CD4-positive, alpha-beta T cell treated with Interleukin-15 for 1 hour (primary cell): Measurements from ENCODE around the gene TSHZ2.
"Not testable (repeated sequence)": the region's sequence is repeated elsewhere in the genome, so short reads cannot be mapped to it uniquely, and the experiment has no call there.

Experiments used
- DNase-seq: peaks from one replicate; pipeline ENCODE4 v3.0.0-alpha.2; 2020

The TSHZ2 gene

DNA sequence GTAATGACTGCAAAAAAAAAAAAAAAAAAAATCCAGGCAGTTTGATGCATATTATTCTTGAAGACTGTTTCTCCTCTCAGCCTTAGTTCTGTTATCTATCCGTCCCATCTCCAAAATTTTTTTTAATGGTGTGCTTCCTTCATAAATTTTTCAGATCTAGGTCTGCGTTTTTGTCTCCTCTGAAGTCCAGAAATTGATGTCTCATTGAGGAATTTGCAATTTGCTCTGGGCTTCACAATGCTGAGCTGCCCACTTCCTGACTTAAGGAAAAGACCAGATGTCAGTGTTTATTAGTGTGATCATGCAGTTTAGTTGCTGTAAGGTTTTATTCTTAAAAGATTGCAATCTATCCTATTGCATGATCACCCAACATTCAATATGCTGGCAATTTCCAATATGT lies 323.9 kb downstream of the TSHZ2 start:
- DNase-seq, result no peak

DNA sequence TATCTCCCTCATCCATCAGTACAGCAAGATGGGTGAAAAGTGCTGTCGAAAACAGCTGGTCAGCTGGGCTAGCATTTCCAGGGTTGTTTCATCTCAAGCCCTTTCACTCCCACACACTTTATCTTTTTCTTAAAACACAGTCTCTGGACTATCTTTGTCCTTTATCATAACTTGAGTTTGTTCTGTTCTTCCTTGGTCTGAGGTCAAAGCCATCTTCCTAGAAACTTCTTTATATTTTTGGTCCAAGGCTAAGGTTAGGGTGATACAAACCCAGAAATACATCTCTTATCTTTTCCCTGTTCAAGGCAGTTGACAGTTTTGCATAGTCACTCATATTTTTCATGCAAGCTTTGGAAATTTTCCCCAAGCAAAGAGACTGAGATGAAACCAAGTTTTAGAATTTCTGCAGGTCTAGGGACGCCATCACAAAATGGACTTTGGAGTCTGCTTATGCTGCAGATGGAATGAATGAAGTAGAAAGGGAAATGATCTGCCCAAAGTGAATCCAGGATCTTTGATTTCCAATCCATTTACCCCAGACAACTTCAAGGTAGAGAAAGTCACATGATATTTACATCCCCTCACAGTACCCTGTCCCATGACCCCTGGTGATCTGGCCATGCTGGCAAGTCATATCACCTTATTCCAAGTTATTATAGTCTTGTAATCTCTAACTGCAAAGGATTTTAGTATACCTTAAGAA lies 324.4 kb downstream of the TSHZ2 start:
- DNase-seq, result no peak

DNA sequence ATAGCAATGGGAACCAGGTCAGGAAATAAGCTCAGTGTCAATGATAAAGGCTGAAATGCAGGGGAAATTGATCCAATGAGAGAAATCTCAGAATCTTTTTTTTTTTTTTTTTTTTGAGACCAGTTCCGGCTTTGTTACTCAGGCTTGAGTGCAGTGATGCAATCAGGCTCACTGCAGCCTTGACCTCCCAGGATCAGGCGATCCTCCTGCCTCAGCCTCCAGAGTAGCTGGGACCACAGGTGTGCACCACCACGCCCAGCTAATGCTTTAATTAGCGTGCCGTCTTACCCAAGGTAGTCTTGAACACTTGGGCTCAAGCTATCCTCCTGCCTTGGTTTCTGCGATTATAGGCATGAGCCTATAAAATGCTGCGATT lies 325.0 kb downstream of the TSHZ2 start:
- DNase-seq, result no peak

DNA sequence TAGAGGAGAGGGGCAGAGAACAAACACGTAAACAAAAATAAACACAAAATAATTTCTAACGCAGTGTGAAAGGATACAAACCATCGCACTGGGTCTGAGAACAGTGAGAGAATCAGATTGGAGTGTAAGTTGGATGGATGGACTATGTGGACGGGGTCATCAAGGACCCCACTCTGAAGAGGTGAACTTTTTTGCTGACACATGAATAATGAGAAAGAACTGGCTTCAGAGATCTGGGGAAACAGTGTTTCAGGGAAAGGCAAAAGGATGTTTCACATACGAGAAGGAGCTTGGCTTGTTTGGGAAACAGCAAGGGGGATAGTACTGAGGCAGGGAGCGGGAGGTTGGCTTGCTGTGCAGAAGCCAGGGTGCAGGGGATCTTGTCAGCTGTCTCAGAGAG lies 326.1 kb downstream of the TSHZ2 start:
- DNase-seq, result no peak

DNA sequence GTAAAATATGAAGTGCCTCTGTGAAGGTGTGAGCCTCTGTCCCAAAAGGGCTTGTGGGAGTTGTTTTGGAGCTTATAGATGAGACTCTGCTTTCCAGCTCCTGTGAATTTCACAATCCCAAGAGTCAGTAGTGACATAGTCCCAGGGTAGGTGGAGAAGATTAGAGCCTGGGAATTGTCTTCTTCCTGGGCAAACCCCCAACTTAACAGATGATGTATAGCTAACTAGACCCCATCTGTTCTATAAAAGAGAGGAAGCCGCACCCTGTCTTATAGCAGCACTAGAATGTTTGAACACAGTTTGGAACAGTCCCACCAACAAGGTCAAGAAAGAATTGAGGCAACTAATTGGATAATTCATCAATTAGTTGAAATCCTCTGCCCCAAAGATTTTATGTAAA lies 326.8 kb downstream of the TSHZ2 start:
- DNase-seq, result no peak

DNA sequence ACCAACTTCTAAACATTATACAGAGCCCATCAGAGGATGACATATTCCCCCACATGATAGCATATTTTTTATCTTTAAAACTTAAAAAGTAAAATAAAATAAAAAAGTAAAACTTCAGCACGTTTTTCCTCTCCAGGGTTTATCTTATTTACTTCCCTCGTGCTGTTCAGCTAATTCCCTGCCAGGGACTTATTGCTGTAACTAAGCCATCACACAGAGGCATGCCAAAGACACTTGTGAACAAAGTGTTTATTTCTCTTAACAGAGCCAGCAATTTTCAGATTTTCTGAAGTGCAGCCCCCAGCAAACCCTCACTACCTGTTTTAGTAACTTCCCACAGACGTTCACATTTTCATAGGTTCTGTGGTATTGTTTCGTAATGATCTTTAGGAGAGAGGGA lies 327.7 kb downstream of the TSHZ2 start:
- no peak for DNase-seq

DNA sequence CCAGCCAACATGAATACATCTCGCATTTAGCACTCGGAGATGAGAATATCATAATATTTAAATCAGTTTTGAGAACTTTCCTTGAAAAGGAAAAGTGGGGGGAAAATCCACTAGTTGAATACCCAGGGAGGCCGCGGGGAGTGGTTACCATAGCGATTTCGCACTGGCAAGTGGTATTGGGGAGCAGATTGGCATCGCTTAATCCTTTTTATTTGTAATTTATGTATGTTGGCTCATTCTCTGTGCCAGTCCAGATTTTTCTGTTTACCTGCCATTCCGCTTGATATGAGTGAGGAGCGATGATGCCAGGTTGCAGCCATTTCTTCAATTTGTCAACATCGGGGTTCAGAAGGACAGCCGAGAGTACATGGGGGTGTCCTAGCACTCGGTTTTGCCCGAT lies 329.7 kb downstream of the TSHZ2 start:
- no peak for DNase-seq

DNA sequence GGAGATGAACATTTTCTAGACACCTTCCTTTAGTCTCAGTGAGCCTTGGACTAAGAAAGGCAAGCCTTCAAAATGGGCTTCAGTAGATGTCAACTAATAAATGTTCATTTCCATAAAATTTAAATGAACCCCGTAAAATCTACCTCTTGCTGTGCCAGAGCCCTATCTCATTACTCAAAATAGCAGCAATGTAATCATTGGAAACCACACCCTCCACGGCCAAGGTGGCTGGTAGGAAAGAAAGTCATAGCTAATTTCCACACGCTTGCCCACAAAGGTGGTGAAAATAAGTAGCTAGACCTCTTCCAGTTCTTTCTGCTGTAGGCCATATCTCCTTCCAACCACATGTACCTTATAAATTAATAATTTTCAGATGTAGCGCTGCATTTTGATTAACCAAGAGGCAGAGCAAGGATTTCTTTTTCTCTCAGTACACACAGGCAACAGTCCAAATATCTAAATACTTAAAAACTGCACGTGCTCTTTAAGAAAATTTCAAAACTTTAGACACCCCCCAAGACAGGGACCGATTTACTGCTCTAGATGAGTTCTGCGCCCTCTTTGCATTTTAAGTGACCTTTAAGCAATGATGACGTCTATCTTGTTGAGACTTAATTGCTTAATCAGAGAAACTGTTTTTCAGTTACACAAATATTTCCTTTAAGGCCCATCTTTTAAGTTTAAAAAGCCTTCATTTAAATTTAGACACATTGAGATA lies 330.7 kb downstream of the TSHZ2 start:
- no peak for DNase-seq

DNA sequence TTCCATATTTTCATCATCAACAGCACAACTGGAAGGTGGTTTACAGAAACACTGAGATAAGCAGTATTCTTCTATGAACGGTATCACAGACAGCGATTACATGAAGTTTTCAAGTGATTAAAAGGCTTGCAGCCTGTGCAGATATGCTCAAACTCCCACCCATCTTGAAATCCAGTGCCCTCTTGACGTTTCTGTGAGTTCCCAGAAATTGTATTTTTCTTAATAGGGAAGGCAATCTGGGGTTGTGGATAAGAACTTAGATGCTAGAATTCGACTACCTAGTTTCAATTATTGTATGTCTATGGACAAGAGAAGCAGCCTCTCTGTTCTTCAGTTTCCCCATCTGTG lies 331.2 kb downstream of the TSHZ2 start:
- no peak for DNase-seq

DNA sequence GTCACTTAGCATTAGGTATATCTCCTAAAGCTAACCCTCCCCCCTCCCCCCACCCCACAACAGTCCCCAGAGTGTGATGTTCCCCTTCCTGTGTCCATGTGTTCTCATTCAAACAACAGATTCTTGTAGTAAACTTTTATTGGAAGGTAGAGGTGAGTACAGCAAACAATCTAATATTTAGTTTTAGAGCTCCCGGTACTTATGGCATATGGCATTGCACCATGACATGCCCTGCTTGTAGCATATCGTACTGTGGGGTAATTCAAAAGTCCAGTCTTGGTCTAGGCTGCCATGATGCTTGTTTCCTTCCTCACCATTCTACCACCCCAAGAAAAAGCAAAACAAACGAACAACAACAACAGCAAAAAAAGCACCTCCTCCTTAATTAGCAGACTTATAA lies 332.0 kb downstream of the TSHZ2 start:
- no peak for DNase-seq

DNA sequence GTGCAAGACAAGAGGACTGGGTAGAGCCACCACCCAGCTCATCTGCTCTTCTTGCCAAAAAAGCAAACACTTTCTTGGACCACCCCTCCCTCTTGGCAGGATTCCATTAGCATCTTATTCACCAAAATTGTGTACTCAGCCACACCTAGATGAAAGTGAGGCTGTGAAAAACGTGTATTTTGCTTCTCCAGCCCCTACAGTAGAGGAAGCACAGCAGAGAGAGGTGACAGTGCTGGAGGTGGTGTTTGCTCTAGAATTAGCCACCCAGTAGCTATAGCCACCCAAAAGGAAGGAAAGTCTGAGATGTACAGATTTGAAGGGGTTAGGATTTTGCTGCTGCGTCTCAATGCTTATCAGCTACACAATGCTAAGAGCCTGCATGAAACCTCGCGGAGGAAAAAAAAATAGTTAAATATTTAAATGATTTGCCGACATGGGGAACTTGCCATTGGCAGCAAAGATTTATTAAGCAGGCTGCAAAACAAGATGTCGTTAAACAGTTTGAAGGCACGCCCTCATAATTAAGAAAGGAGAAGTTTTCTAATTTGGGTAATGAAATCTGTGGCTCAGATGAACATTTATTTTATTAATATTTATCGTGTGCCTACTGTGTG lies 334.1 kb downstream of the TSHZ2 start:
- no peak for DNase-seq

DNA sequence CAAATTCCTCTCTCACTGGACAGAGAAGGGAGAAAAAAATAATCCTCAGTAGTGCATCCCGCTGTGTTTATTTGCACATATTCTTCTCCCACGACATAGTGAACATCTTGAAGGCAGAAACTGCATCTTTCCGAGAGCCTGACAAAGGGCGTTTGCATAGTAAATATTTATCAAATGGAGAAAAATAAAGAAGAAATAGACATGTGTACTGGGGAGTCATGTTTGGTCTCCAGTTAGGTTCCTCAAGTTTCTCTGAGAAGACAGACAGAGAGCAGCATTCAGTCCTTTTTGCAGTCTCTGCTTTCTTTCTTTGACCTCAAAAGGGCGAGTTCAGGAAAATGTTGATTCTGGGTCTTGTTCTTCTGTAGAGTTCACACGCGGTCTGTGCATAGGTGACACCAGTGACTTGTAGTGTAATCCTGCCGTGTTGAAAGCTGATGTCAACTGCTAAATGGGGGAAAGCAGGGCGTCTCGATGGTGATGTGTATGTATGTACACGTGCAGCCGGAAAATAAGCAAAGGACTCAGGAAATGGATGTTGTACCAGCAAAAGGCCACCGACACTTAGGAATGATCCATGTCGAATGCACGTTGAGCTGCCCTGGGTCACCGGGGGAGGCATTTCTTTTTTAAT lies 335.9 kb downstream of the TSHZ2 start:
- DNase-seq, result no peak

DNA sequence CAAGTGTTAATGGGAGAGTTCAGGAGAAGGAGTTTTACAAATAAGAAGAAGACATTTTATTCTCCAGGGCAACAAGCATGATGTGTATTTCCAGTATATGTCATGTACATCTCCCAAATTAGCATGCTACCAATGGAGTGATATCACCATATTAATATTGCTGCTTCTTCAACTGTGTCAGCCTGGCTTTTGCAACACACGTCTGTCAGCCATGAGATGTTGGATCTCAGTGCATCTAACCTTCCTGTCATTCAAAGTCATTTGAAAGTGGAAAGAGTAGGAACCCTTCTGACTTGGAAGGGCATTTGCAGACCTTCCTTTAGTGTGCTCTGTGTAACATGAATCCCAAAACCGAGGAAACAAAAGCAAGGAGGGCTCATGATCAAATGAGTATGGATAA lies 337.4 kb downstream of the TSHZ2 start:
- DNase-seq, result no peak

DNA sequence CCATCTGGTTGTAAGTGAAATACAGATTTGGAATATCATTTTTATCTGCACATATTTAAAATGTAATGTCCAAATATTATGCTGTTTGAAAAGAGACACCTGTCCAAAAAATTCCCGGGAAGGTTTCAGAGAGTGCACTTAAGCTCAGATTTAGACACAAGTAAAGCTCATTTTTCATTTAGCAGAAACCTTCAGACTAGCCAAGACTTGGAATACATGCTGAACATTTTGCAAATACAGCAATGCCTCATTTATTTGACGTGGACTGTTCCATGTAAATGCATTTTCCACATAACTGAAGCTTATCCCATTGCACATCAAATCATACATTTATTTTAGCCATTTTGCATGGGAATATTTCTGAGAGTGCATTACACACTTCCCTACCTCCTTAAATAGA lies 340.8 kb downstream of the TSHZ2 start:
- no peak for DNase-seq

DNA sequence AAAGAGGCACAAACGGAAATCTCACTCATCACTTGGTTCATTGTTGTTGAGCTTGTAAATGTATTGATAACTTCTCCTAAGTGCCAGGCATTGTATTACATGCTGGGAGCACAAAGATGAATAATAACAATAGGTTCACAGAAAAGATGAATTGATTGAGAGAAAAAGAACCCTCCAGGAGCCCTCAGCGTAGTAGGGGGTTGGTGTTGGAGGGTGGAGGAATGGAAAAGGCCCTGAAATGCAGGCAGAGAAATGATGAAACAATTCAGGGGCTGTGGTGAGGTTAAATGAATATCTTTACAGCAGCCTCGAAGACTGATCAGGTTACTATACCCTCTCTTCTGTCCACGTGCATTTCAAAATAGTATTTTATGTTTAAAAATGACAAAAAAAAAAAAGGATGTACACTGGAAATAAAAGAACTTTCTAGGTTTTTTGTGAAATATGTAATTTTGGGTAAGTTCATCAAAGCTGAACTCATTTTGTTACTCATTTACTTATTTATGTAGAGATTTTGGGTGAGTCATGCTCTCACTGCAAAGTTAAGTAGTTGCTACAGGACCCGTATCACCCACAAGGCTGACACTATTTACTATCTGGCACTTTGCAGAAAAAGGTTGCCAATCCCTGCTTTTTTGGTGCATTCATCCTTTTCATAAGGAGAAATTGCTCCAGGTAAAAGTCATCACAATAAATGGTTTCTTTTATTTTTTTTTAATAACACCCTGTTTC lies 344.2 kb downstream of the TSHZ2 start:
- DNase-seq, result no peak

DNA sequence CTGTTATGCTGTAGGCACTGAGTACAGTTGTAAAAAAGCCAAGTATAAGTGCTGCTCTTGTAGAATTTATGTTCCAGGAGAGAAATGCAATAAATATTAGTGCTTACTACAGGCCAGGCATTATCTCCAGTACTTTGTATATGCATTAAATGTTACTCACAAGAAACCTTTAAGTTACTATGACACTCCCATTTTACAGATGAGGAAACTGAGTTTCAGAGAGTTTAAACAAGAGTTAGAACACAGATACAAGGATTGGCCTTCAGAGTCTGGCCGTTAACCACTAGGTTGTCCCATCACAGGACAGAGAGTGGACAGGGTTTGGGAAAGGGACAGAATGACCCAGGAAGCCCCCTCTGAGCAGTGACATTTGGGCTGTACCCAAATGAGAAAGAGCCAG lies 347.0 kb downstream of the TSHZ2 start:
- DNase-seq, result no peak

DNA sequence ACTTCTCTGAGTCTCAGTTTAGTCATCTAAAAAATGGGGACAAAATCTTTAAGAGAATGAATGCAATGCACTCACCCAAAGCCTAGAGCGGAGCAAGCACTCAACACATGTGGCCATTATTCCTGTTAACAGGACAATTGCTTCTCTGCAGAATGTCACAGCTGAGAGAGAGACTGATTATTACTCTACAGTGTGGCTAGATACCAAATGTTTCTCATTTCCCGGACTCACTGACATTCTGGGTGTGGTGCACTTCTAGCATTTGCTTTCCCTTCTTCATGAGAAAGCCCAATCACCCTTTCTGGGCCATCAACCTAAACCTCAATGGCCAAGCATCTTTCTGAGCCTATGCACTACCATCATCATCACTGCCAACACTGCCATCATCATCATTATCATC lies 347.6 kb downstream of the TSHZ2 start:
- no peak for DNase-seq

DNA sequence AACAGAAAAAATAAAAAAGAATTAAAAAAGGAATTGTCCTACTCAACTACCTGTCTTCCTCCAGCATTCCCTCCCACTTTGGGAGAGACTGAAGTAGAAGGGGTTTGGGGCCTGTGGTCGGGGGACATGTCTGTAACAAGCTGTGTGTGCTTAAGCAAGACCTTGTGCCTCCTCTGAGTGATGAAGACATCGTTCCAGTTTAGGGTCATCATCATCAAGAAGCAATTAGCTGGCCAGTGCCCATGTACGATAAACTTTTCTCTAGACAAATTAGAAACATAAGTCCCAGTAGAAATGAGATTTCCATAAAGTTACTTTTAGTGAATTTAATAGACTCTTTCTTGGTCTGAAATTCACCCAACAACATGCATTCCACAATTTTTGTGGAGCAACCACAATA lies 348.5 kb downstream of the TSHZ2 start:
- DNase-seq, result no peak

DNA sequence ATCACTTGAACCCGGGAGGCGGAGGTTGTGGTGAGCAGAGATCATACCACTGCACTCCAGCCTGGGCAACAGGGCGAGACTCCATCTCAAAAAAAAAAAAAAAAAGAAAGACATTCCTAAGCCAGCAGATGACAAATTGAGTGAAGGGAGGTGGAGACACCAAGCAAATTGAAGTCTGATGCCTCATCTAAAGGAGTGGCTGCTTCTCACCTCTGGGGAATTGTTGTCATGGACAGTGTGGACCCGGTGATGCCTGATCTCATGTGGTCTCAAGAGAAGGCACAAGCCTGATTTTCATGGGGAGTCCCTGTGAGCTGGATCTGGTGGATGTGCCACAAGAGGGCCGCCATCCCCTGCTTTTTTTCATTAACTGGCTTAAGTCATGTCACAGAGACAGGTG lies 349.4 kb downstream of the TSHZ2 start:
- DNase-seq, result no peak

DNA sequence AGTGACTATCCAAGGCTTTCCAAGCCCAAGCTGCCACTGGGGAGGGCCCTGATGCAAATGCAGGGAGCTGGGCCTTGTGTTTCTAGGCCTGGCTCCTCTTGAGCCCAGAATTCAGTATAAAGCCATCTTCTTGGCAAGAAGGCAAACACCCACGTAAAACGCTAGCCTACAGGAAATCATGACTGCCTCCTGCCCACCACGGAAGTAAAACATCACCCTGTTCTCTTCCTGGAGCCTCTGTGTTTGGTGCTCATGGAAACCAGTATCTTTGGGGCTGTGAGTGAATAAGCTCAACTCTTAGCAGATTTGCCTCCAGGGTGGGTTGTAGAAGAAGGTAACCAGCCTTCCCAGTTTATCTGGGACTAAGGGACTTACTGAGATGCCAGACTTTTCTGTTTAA lies 350.5 kb downstream of the TSHZ2 start:
- DNase-seq, result no peak

DNA sequence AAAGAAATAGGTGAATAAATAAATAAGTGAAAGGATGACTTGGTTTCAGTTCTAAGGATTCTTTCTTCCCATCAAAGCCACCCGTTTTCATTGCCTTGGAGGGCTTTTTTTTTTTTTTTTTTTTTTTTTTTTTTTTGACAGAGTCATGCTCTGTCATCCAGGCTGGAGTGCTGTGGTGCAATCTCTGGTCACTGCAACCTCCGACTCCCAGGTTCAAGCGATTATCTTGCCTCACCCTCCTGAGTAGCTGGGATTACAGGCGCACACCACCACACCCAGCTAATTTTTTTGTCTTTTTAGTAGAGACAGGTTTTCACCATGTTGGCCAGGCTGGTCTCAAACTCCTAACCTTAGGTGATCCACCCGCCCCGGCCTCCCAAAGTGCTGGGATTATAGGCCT lies 351.3 kb downstream of the TSHZ2 start:
- not testable (repeated sequence) for DNase-seq

DNA sequence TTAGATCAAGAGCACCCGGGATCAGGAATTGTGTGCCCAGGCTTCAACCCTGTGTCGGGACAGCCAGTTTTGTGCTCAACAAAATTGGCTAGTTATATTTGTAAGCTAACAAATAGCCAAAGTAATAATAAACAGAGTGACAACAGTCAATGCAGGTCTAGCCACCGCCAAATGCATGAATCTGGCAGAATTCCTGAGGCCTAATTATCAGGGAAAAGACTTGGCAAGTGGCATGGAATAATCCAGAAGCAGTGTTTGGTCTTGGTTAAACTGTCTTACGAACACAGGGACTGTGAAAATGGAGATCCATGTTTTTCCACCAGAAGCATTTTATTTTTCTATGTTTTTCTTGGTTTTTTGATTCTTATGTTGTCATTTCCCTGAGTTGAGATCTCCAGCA lies 352.7 kb downstream of the TSHZ2 start:
- no peak for DNase-seq

DNA sequence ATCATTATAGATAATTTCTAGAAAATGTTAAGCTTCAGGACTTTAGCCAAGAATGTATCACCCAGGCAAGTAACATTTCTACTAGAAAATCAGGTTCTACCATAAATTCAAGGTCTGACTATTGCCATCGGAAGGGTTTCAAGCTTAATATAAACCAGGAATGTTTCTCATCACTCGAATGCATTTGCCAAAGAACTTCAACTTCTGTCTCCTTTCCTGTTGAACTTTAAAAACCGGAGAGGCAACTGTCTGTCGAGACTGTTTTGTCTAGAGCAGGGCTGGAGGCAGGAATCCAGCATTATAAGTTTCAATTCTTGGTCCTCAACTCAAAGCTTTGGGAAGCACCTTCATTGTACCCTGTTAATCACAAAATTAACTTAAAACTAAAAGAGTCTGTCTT lies 356.8 kb downstream of the TSHZ2 start:
- no peak for DNase-seq

DNA sequence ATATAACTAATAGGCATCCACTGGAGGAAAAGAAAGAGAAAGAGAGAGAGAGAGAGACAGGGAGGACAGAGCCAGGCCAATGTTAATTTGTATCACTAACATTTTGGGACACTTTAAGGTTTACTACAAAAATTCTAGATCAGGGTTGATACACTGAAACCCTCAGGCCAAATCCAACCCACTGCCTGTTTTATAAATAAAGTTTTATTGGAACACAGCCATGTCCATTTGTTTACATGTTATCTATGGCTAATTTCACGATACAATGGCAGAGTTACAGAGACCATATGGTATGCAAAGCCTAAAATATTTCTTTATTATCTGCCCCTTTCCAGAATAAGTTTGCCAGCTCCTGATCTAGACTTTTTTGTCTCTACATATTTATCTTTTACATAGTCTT lies 357.6 kb downstream of the TSHZ2 start:
- no peak for DNase-seq
